HG03135 (cell line): ENCODE data around the gene FAM83G.
"Not testable (repeated sequence)": the region's sequence is repeated elsewhere in the genome, so short reads cannot be mapped to it uniquely, and the experiment has no call there.

Experiments used
- ATAC-seq: cut with Tn5 transposase; IDR thresholded peaks from one replicate; pipeline ENCODE4 v1.9.1; 2021; ENCODE audit warnings: mild to moderate bottlenecking, moderate library complexity; ENCODE audit not compliant: unreplicated experiment

Gene FAM83G

DNA sequence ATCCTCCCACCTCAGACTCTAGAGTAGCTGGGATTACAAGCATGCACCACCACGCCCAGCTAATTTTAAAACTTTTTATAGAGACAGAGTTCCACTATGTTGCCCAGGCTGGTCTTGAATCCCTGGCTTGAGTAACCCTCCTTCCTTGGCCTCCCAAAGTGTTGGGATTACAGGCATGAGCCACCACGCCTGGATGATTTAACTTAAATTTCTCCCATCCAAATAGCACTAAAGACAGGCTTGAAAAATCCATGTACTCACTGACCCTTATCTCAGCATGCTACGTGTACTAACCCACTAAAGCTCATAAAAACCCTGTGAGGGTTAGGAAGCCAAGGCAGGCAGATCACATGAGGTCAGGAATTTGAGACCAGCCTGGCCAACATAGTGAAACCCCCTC, 48.0 kb downstream of the FAM83G start:
- no peak for ATAC-seq

DNA sequence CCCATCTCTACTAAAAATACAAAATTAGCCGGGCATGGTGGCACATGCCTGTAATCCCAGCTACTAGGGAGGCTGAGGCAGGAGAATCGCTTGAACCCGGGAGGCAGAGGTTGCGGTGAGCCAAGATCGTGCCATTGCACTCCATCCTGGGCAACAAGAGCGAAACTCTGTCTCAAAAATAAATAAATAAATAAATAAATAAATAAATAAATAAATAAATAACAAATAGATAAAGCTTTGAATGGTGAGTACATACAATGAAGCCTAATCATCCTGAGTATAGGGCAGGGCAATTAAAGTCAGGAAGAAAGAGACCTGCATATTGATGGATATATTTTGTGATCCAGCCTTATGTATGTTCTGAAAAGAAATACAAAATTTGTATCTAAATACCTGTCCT, 48.5 kb downstream of the FAM83G start:
- not testable (repeated sequence) for ATAC-seq

DNA sequence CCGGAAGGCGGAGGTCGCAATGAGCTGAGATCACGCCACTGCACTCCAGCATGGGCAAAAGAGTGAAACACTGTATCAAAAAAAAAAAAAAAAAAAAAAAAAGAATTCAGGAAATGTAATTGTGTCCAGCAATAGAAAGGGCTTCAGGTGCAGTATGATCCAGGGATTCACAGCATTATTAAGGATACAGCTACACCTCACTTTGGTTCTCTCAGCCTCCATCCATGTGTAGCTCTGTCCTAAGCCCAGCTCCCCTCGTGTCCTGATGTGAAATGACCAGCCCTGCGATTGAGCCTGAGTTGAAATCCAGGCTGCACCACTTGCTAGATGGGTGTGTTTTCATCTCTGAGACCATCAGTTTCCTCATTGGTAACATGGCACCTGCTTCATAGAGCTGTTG, 49.6 kb downstream of the FAM83G start:
- ATAC-seq = no peak

DNA sequence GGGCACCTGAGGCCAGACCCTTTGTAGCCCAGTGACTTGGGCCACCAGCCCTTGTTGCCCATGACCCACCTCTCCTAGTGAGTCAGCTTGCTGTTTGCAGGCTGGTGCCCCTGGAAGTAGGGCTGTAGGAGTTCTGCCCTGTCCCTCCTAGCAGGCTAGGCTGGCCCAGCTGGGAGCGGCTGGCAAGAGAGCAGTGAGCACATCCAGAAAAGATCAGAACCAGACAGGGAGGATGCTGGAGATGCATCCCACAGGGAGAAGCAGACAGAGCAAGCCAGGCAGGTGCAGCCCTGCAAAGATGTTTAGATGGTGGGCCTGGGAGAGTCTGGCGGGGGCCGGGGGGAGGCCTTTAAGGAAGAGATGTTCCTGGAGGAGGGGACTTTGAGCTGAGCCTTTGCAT, 50.2 kb downstream of the FAM83G start:
- ATAC-seq = no peak

DNA sequence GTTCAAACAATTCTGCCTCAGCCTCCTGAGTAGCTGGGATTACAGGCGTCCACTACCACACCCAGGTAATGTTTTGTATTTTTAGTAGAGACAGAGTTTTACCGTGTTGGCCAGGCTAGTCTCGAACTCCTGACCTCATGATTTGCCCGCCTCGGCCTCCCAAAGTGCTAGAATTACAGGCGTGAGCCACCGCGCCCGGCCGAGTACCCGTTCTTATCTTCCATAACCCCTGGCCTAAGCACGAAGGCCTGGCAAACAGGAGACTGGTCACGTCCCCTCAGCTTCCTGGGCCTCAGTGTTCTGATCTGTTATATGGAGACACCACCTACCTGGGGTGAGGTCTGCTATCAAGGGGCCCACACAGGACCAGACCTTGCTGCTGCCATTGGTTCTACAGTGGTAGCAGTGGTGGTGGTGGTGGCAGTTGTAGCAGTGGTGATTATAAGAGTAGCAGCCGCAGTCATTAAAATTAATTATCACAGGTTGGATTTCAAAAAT, 51.3 kb downstream of the FAM83G start:
- no peak for ATAC-seq

DNA sequence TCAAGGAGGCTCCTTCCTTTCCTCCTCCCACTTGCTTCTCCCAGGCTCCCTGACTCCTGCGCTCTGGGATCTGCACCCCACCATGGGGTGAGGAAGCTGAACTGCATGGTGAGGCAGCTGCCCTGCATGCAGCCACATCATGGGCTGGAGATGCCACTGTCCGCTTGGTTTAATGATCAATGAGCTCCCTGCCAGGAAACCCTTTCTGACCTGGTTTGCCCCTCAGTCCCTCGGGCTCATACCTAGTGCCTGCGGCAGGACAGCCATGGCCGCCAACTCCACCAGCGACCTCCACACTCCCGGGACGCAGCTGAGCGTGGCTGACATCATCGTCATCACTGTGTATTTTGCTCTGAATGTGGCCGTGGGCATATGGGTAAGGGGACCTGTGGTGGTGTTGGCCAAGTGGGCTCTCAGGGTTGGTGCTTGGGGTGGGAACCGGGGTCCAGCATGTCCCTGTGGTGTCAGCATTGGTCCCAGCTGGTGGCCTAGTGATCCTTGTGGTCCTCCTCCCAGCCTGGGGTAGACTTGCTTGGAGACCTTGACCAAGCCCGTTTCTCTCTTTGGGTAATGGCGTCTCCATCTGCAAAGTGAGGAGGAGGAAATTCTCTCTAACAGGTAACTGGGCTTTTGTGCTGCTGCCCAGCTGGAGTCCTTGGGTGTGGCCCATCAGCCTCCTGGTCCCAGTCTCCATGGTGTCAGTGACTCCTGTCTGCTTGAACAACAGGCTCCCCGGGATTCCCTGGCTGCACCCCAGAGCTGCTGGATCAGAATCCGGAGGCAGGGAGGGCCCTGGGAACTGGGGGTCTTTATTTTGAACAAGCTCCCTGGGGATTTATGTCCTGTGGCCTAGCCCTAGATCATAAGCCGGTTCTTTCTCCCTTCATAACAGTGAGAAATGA, 52.4 kb downstream of the FAM83G start, which contains the start of gene SLC5A10:
TSS of gene SLC5A10 (plus strand) at position 225 of the 902 bp plus-strand sequence. CDS start at position 266, 41 bp downstream.
- no peak for ATAC-seq

DNA sequence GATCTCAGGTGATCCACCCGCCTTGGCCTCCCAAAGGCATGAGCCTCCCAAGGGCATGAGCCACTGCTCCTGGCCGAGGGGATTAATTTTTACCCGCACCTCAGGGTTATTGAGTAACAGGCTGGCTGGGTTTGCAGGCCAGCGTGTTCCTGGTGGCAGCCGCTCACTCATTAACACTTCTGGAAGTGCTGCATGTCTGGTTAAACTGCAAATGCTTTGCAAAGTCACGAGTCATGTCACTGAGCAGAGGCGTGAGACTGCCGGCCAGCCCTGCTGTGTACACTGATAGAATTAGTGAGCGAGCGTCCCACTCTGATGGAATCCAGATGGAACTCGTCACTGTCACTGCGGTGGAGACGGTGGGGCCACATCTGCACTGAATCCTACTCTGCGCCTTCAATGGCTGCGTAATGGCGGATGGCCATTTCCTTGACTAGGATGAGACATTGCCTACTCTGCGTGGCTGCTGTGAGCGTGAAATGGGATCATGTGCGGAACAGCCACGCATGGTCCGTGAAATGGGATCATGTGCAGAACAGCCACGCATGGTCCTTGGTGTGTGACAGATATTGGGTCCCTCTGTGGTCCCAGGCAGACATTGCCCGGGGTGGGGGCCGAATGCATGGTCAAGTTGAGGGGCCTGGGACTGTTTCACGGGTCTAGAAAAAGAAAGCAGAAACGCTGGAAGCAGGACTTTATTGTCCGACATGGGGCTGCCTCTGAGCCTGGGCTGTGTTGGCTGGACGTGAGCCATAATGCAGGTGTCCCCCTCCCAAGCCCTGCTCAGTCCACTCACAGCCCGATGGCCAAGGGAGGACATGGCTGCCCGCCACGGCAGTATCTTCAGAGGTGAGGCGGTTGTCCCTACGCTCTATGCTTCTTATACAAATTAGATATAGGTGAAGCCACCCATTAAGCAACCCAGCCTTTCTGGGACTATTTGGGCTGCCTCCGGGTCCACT, 53.3 kb downstream of the FAM83G start:
- ATAC-seq = no peak

DNA sequence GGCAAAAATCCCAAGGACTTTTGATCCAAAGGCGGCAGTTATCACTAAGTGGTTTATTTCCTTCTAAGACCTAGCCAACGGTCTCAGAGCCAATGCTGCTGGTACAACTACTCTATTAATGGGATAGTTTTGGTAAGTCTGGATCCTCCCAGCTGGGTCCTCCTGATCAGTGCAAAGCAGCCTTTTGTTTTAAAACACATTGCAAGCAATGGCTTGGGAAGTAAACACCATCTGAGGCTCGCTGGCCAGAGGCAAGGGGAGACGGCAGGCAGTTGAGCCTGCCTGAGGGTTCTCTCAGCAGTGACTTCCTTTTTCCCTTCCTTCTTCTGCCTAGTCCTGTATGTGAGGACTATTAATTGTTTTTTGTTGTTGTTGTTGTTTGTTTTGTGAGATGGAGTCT, 54.2 kb downstream of the FAM83G start:
- ATAC-seq = no peak

DNA sequence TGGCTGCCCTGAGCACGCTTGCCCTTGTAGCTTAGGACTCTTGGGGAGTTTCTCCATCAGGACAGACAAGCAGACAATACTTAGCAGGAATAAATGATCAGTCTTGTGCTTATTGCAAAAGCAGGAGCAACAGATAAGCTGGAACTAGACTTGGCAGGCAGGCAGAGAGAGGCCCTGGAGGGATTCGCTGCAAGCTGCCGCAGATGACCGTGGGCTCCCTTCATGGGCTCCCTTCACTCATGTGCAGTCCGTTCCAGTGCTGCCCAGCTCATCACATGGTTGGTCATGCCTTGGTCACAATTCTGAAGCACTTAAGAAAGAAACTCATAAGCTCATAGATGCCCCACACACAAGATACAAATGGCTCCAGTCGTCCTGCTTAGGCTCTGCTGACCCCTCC, 55.0 kb downstream of the FAM83G start:
- no peak for ATAC-seq

DNA sequence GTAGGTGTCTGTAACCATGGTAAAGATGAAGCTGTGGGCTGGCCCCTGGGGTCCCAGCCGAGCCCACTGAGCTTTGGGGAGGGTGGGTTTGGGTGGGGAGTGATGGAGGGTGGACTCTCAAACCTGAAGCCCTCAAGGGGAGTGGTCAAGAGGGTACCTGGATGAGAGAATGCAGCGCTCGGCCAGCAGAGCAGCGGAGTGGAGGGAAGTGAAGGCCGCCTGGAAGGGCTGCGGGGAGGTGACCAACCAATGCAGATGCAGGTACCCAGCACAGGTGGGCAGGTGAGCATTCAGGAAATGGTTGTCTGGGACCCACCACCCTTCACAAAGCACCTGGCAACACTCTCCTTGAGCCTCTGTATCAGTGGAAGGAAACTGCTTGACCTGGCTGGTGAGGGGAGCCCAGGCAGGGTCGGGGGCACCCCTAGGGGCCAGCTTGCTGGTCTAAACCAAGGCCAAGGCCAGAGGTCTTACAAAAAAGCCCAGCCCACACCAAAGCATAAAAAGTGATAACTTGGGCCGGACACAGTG, 56.0 kb downstream of the FAM83G start:
- no peak for ATAC-seq

DNA sequence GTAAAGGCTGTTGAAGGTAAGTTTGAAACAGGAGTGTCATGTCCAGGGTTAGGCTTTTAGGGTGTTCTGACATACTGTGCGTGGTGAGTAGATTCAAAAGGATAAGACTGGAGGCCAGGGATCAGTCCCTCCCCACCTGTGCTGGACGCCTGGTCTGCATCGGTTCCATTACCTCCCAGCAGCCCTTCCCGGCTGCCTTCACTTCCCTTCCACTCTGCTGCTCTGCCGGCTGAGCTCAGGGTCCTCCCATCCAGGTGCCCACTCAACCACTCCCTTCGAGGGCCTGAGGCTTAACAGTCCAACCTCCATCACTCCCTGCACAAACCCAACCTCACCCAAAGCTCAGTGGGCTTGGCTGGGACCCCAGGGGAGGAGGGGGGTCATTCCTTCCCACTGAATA, 56.7 kb downstream of the FAM83G start:
- ATAC-seq = no peak

DNA sequence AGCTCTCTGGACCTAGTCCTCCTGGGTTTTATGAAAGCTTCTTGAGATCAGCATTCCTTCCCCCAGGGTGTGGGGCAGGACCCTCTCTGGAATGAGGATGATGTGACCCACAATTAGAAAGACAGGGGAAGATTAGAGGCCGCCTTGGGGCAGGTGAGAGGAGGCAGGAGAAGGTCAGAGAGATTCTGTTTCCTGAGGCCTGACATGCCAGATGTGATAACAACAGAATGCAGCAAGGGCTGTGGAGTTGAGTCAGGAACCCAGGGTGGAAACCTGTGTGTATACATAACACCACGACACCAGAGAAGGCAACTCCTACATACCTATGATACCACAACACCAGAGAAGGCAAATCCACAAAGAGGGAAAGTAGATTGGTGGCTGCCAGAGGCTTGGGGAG, 58.0 kb downstream of the FAM83G start:
- ATAC-seq = no peak

DNA sequence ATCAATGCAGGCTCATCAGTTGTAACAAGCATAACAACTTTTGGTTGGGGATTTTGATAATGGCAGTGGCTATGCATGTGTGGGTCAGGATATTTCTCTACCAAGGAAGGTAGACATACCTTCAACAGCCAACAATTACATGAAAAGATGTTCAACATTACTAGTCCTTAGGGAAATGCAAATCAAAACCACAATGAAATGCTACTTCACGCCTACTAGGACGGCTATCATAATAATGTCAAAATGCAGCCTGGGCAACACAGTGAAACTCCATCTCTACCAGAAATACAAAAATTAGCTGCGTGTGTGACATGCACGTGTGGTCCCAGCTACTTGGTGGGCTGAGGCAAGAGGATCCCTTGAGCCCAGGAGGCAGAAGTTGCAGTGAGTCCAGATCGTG, 59.9 kb downstream of the FAM83G start:
- no peak for ATAC-seq

DNA sequence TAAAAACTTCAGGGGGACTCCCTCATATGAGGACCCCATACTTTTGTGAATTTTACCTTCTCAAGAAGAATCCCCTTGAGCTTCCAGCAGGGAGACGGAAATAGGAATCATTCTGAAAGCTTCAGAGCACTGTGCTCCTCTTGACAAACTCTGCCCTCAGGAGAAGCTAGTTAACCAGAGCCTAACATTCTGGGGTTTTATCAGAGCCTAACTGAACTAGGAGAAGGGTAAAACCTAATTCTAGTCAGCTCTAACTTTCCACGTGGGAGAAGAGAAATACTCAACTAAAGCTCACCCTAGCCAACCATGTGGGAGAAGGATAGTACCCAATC, 65.9 kb downstream of the FAM83G start:
- ATAC-seq = no peak

DNA sequence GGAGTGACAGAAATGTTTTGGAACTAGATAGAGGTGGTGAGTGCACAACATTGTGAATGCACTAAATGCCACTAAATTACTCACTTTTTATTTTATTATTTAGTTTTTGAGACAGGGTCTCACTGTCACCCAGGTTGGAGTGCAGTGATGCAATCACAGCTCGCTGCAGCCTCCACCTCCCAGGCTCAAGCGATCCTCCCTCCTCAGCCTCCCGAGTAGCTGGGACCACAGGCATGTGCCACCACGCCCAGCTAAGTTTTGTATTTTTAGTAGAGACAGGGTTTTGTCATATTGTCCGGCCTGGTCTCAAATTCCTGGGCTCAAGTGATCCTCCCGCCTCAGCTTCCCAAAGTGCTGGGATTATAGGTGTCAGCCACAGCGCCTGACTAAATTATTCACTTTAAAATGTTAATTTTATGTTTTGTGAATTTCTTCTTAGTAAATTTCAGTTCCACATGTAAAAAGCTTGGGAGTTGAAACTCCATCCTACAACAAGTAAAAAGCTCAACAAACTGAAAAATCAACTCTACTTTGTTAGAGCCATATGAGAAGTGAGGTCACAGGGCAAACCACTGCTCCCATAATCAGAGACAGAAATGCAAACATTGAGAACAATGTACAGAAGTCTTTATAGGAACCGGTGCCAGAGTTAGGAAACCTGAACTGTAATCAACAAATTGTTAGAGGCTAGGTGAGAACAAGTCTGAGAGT, 66.4 kb downstream of the FAM83G start:
- ATAC-seq = no peak

DNA sequence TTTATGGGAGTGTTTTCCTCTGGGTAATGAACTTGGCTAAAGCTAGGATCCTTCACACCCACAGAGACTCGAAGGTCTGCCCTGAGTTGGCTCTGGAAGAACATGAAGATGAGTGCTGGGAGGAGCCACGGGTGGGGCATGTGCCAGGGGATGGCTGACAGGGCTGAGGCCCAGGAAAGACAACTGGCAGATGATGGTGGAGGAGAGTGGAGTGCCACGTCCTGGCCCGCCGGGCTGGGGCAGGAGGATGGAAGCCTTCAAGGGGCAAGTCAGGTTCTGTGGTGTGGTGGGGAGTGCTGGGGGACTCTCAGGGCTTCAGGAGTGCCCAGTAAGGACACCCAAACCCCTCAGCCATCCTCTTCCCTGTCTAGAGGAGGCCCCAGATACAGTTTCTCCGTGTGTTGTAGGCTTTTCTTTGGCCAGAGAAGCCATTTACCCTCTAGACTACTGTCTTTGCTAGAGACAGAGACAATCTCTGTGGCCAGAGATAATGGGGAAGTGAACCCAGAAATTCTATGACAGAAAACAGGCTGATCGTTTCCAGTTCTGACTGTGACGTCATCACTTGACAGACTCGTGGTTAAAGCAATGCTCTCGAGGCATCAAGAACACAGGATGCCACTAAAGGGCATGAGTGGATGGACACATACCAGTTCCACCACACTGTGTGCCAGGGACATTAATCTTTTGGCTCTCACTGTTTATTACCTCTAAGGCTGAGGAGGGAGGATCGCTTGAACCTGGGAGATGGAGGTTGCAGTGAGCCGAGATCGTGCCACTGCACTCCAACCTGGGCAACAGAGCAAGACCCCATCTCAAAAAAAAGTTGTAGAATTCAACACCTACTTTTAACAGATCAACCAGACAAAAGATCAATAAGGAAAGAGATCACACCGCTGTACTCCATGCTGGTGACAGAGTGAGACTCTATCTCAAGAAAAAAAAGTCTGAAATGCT, 71.2 kb downstream of the FAM83G start:
- no peak for ATAC-seq

DNA sequence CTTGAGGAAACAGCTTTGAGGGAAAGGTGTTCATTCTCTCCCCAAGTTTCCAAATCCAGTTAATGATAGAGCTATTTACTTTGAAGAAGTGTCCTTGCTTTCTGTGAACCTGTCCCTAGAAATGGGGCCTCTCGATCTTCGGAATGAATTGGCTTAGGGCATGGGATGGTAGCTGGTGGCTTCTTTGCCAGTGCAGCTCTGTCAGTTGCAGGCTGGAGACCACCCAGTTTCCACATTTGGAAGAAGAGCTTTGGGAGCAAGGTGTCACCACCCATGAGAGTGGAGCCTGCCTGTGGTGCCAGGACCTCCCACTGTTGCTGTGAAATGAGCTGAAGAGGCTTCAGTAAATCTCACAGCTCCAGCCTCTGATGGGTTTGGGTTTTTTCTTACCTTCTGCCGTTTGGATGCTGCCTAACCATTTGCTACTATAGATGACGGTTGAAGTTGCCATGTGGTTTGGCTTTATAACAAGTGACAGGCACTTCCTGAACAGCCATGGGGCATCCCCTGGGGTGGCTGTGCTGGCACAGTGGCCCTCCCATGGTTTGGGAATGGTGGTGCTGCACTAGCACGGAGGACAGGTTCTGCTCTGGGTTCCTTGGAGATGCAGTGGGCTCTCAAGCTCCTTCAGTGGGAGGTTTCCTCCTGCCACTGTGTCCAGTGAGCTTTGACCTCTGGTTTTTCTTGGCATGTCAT, 72.1 kb downstream of the FAM83G start:
- no peak for ATAC-seq

DNA sequence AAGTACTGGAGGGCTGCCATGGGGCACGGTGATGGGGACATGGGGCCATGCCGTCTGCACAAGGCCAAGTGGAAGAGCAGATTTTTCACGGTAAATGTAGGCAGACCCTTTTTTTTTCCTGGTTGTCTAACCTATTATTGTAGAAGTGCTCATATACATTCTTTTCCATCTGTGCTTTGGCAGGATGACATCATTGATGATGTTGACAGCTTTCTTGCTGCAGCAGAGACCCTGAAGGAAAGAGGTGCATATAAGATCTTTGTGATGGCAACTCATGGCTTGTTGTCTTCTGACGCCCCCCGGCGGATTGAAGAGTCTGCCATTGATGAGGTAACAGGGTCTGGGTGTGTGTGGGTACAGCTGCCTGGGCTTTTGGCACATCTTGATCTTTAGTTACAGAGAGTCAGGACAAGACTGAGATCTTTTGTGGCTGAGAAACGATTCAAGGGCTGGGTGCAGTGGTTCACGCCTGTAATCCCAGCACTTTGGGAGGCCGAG, 75.9 kb downstream of the FAM83G start:
- ATAC-seq = no peak

DNA sequence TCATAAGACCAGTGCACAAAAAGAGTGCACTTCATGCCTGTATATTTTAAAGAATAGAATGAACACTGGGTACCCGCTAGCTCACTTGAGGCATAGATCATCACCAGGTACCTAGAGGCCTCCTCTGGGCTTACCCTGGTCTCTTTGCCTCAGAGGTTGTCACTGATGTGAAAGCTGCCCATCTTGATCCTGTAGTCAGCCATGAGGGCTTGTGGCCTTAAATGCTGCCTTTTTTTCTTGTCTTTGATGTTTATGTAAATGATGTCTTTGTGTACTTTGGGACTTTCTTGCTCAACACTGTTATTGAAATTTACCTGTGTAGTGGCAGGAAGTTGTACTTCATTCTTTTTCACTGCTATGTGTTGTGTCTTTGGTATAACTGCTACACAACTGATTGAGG, 79.4 kb downstream of the FAM83G start:
- ATAC-seq = no peak
